Stimulated activated CD8-positive, alpha-beta memory T cell treated with anti-CD3 and anti-CD28 coated beads, Interleukin-15, amount 100 ng/mL, for 4 hours (primary cell): Measurements from ENCODE around the gene POLA1.

Experiments
- DNase-seq, 2 donors: peaks; one replicate each; pipeline ENCODE4 v3.0.0-alpha.2; 2020; ENCODE audit warnings: low read depth in 2 of 2

Gene POLA1

GRCh38 chrX:25026576-25026975 lies 332.9 kb downstream of the POLA1 start:
- no peak for DNase-seq

GRCh38 chrX:25028726-25029125 lies 335.0 kb downstream of the POLA1 start:
- DNase-seq, result no peak

GRCh38 chrX:25029288-25029825 lies 335.6 kb downstream of the POLA1 start:
- DNase-seq, result no peak

GRCh38 chrX:25034889-25035288 lies 341.2 kb downstream of the POLA1 start:
- no peak for DNase-seq

GRCh38 chrX:25039036-25039435 lies 345.3 kb downstream of the POLA1 start:
- DNase-seq, result no peak

- DNase-seq, result no peak
Measured at GRCh38 chrX:25043192-25043591, 349.5 kb downstream of the POLA1 start.
